SK-N-MC (cell line): ENCODE measurements around the gene TTN.

ENCODE experiments used
- DNase-seq: peaks from one replicate; pipeline ENCODE4 v3.0.0-alpha.2; 2011; ENCODE audit warnings: low read depth, low spot score
- H3K27ac ChIP-seq: fragments of 200-600 bp; sonication (generic); 2 replicates; pipeline ENCODE4 v1.5.1; 2016; ENCODE audit warnings: mixed run types
- H3K36me3 ChIP-seq: fragments of 200-600 bp; sonication (generic); 2 replicates; pipeline ENCODE4 v1.6.1; 2017; ENCODE audit warnings: antibody characterized with exemption, low read length, mixed read lengths; ENCODE audit not compliant: insufficient read depth
- H3K4me3 ChIP-seq: fragments of 200-600 bp; sonication (generic); 2 replicates; pipeline ENCODE4 v1.5.1; 2016
- H3K9ac ChIP-seq: fragments of 200-600 bp; sonication (generic); 2 replicates; pipeline ENCODE4 v1.8.0; 2017; ENCODE audit warnings: mixed run types, mixed read lengths; ENCODE audit not compliant: insufficient read length
- H3K9me3 ChIP-seq: fragments of 200-600 bp; sonication (generic); 2 replicates; pipeline ENCODE4 v1.6.1; 2017; ENCODE audit warnings: low read depth, mild to moderate bottlenecking, antibody characterized with exemption, low read length, moderate library complexity, mixed read lengths
- EZH2 ChIP-seq: fragments of 200-600 bp; sonication (generic); IDR thresholded peaks from one replicate; pipeline ENCODE4 v1.6.1; 2017; ENCODE audit warnings: antibody characterized with exemption
- FOXP2 ChIP-seq: optimal IDR thresholded peaks from 2 replicates; pipeline ENCODE3; 2011; ENCODE audit warnings: mild to moderate bottlenecking, moderate library complexity; ENCODE audit not compliant: insufficient read depth; ENCODE audit errors: extremely low read length, control extremely low read depth
- POLR2AphosphoS5 ChIP-seq: IDR thresholded peaks from 2 replicates; pipeline ENCODE4 v1.6.1; 2012; ENCODE audit warnings: mild to moderate bottlenecking, low read depth, low read length, borderline replicate concordance

Gene TTN

GRCh38 chr2:178477443-178478129 is 329.6 kb downstream of the TTN start:
- Histone ChIP-seq H3K27ac (peak overlapping the region; percentile 76; the same call in 1 of the 2 replicates), H3K9me3 (no peaks in the 10 kb centered on the region), H3K9ac (peak overlapping the region; percentile 66), H3K4me3 (peak overlapping the region; percentile 79), H3K36me3 (no peaks in the 10 kb centered on the region)
- TF ChIP-seq FOXP2: no peak
- no peak for TF ChIP-seq EZH2
- no peak for TF ChIP-seq POLR2AphosphoS5
- DNase-seq: no peak

- no peak for DNase-seq
- Histone ChIP-seq H3K9ac (no peak overlapping the region), H3K27ac (no peak overlapping the region), H3K9me3 (no peaks in the 10 kb centered on the region), H3K36me3 (no peaks in the 10 kb centered on the region), H3K4me3 (no peak overlapping the region)
- TF ChIP-seq FOXP2 (no peak), EZH2 (no peak), POLR2AphosphoS5 (no peak)
Observed at GRCh38 chr2:178476477-178476876, 330.7 kb downstream of the TTN start.
